H9 (cell line): ENCODE measurements around the gene PRELID1. TPM values are rescaled to one million over a fixed set of nuclear protein-coding genes. Genes with fewer than 3 reads are reported as not detected.

Experiments used
- DNase-seq: peaks from one replicate; pipeline ENCODE4 v3.0.0-alpha.2; 2017
- H2AFZ ChIP-seq: one replicate; pipeline ENCODE4 v1.6.1; 2013; ENCODE audit warnings: mild to moderate bottlenecking, low read length, control low read depth, moderate library complexity
- H2AK5ac ChIP-seq: 2 replicates; pipeline ENCODE4 v1.6.1; 2013; ENCODE audit warnings: low read length, control low read depth, mixed read lengths; ENCODE audit not compliant: insufficient read length
- H2BK120ac ChIP-seq: one replicate; pipeline ENCODE4 v1.6.1; 2013; ENCODE audit warnings: low read depth, mild to moderate bottlenecking, low read length, control low read depth, inconsistent platforms; ENCODE audit not compliant: poor library complexity, severe bottlenecking
- H2BK12ac ChIP-seq: 2 replicates; pipeline ENCODE4 v1.6.1; 2013; ENCODE audit warnings: low read length, control low read depth, mixed read lengths, low read depth; ENCODE audit not compliant: insufficient read length
- H2BK15ac ChIP-seq: 2 replicates; pipeline ENCODE4 v1.6.1; 2013; ENCODE audit warnings: low read depth, low read length, control low read depth
- H2BK20ac ChIP-seq: one replicate; pipeline ENCODE4 v1.6.1; 2013; ENCODE audit warnings: low read depth, mild to moderate bottlenecking, low read length, control low read depth, inconsistent platforms; ENCODE audit not compliant: poor library complexity, severe bottlenecking
- H2BK5ac ChIP-seq: 2 replicates; pipeline ENCODE4 v1.6.1; 2013; ENCODE audit warnings: low read length, control low read depth, mixed read lengths; ENCODE audit not compliant: insufficient read length
- H3K14ac ChIP-seq: 2 replicates; pipeline ENCODE4 v1.6.1; 2013; ENCODE audit warnings: low read length, control low read depth; ENCODE audit not compliant: insufficient read depth
- H3K18ac ChIP-seq: 2 replicates; pipeline ENCODE4 v1.6.1; 2013; ENCODE audit warnings: low read depth, mild to moderate bottlenecking, mixed read lengths, low read length, control low read depth; ENCODE audit not compliant: insufficient read length
- H3K23ac ChIP-seq: 2 replicates; pipeline ENCODE4 v1.6.1; 2013; ENCODE audit warnings: low read length, control low read depth, mixed read lengths, low read depth; ENCODE audit not compliant: insufficient read length
- H3K23me2 ChIP-seq: 2 replicates; pipeline ENCODE4 v1.6.1; 2013; ENCODE audit warnings: low read depth, mild to moderate bottlenecking, mixed read lengths, low read length, control low read depth; ENCODE audit not compliant: insufficient read length, poor library complexity, severe bottlenecking
- H3K27ac ChIP-seq: 2 replicates; pipeline ENCODE4 v1.5.1; 2013; ENCODE audit warnings: low read length, control low read depth, mixed read lengths, low read depth; ENCODE audit not compliant: insufficient read length
- H3K27me3 ChIP-seq: 2 replicates; pipeline ENCODE4 v1.6.1; 2013; ENCODE audit warnings: low read length, control low read depth, inconsistent platforms; ENCODE audit not compliant: insufficient read depth
- H3K4ac ChIP-seq: 2 replicates; pipeline ENCODE4 v1.6.1; 2013; ENCODE audit warnings: low read depth, mild to moderate bottlenecking, control low read depth, inconsistent platforms, low read length, moderate library complexity
- H3K4me1 ChIP-seq: 2 replicates; pipeline ENCODE4 v1.6.1; 2013; ENCODE audit warnings: low read length, control low read depth, inconsistent platforms; ENCODE audit not compliant: insufficient read depth
- H3K4me2 ChIP-seq: 2 replicates; pipeline ENCODE4 v1.6.1; 2013; ENCODE audit warnings: low read length, control low read depth, mixed read lengths; ENCODE audit not compliant: insufficient read length, insufficient read depth
- H3K56ac ChIP-seq: 2 replicates; pipeline ENCODE4 v1.6.1; 2013; ENCODE audit warnings: low read depth, mild to moderate bottlenecking, mixed read lengths, low read length, control low read depth; ENCODE audit not compliant: insufficient read length
- H3K79me1 ChIP-seq: 2 replicates; pipeline ENCODE4 v1.6.1; 2013; ENCODE audit warnings: low read depth, mild to moderate bottlenecking, moderate library complexity, low read length, control low read depth, inconsistent platforms; ENCODE audit not compliant: insufficient read depth, poor library complexity, severe bottlenecking
- H3K79me2 ChIP-seq: 2 replicates; pipeline ENCODE4 v1.6.1; 2013; ENCODE audit warnings: low read length, control low read depth, inconsistent platforms; ENCODE audit not compliant: insufficient read depth
- H3K9ac ChIP-seq: 2 replicates; pipeline ENCODE4 v1.6.1; 2013; ENCODE audit warnings: low read length, control low read depth, mixed read lengths; ENCODE audit not compliant: insufficient read length; ENCODE audit errors: extremely low read depth
- H3K9me3 ChIP-seq: one replicate; pipeline ENCODE4 v1.6.1; 2013; ENCODE audit warnings: low read depth, low read length, inconsistent platforms; ENCODE audit not compliant: control insufficient read depth
- H3T11ph ChIP-seq: one replicate; pipeline ENCODE4 v1.6.1; 2013; ENCODE audit warnings: mild to moderate bottlenecking, low read length, control low read depth, inconsistent platforms
- H4K20me1 ChIP-seq: one replicate; pipeline ENCODE4 v1.6.1; 2013; ENCODE audit not compliant: control insufficient read depth, insufficient read length, insufficient read depth
- H4K5ac ChIP-seq: 2 replicates; pipeline ENCODE4 v1.6.1; 2013; ENCODE audit warnings: low read depth, mild to moderate bottlenecking, mixed read lengths, low read length, control low read depth; ENCODE audit not compliant: insufficient read length
- H4K8ac ChIP-seq: replicated peaks from 2 replicates; pipeline ENCODE4 v1.6.1; 2013; ENCODE audit warnings: low read length, control low read depth, mixed read lengths, low read depth; ENCODE audit not compliant: insufficient read length
- H4K91ac ChIP-seq: 2 replicates; pipeline ENCODE4 v1.6.1; 2013; ENCODE audit warnings: low read depth, mild to moderate bottlenecking, moderate library complexity, mixed read lengths, low read length, control low read depth; ENCODE audit not compliant: insufficient read length
- H3K27ac Mint-ChIP-seq, 3 experiments: 2 replicates in 2 of 3; 3 replicates in 1 of 3; pipeline ENCODE4 v1.8.0; 2020 to 2021; ENCODE audit warnings: mixed read lengths in 3 of 3, mild to moderate bottlenecking in 1 of 3, moderate library complexity in 1 of 3
- H3K27me3 Mint-ChIP-seq: 2 replicates; pipeline ENCODE4 v1.8.0; 2021; ENCODE audit warnings: low read depth, mild to moderate bottlenecking, moderate library complexity, mixed read lengths
- H3K36me3 Mint-ChIP-seq, 3 experiments: 2 replicates in 2 of 3; 3 replicates in 1 of 3; pipeline ENCODE4 v1.8.0; 2020 to 2021; ENCODE audit warnings: low read depth in 3 of 3, mixed read lengths in 3 of 3; ENCODE audit not compliant: insufficient read depth in 1 of 3
- H3K4me1 Mint-ChIP-seq, 2 experiments: 2 replicates each; pipeline ENCODE4 v1.8.0; 2020; ENCODE audit warnings: mixed read lengths in 2 of 2
- H3K4me3 Mint-ChIP-seq, 2 experiments: 2 replicates in 1 of 2; 3 replicates in 1 of 2; pipeline ENCODE4 v1.8.0; 2020 to 2021; ENCODE audit warnings: mild to moderate bottlenecking in 2 of 2, mixed read lengths in 2 of 2, moderate library complexity in 1 of 2
- H3K9me3 Mint-ChIP-seq, 2 experiments: 2 replicates in 1 of 2; 3 replicates in 1 of 2; pipeline ENCODE4 v1.8.0; 2020; ENCODE audit warnings: mild to moderate bottlenecking in 2 of 2, mixed read lengths in 2 of 2, moderate library complexity in 1 of 2
- CTCF ChIP-seq: fragments of 200-600 bp; sonication (generic); conservative IDR thresholded peaks from 3 replicates; pipeline ENCODE4 v1.8.0; 2021; ENCODE audit warnings: antibody characterized with exemption, mild to moderate bottlenecking
- WGBS: extraction: QIAGEN DNeasy Blood & Tissue Kit; methylation state at CpG from one replicate; pipeline ENCODE4 v1.1.7; 2013; ENCODE audit warnings: missing lambda C conversion rate, low lambda C conversion rate, mixed read lengths; ENCODE audit not compliant: insufficient read length; ENCODE audit errors: extremely low coverage; 5-methylcytosine and 5-hydroxymethylcytosine counted together
- total RNA-seq: library from RNA; stranded (reverse); gene quantifications from 2 replicates; pipeline ENCODE4 v1.2.1, GENCODE V29; 2021

PRELID1 gene
- total RNA-seq, 1 experiment from 2014 or later = 213 TPM

GRCh38 chr5:177290816-177291596 is 12.6 kb upstream of the PRELID1 start:
- H3K9me3 ChIP-seq = no peaks in the 10 kb centered on the region
- no peak overlapping the region for H3T11ph ChIP-seq
- H4K5ac ChIP-seq = no peak overlapping the region
- no peak overlapping the region for H2BK20ac ChIP-seq
- no peak overlapping the region for H2BK12ac ChIP-seq
- no peak overlapping the region for H2BK15ac ChIP-seq
- H3K27me3 ChIP-seq = no peaks in the 10 kb centered on the region
- H2AFZ ChIP-seq = no peak overlapping the region
- no peak overlapping the region for H3K18ac ChIP-seq
- TF ChIP-seq CTCF = no peak
- no peak overlapping the region for H2BK5ac ChIP-seq
- no peaks in the 10 kb centered on the region; the same call in 1 of the 2 replicates for H3K79me2 ChIP-seq
- H2AK5ac ChIP-seq = no peak overlapping the region
- Mint-ChIP-seq H3K27me3 (no peaks in the 10 kb centered on the region), H3K4me1 (0 out of 4 replicates have a peak, but pooled peaks cover 0 to under 1% of the 10 kb centered on the region in 2 experiments), H3K4me3 (no peak overlapping the region), H3K9me3 (no peaks in the 10 kb centered on the region), H3K36me3 (peaks cover 50 to 94% (median 82%) of the 10 kb centered on the region in 3 experiments; a peak in 6 of 7 replicates), H3K27ac (0 out of 7 replicates have a peak overlapping the region, but pooled peaks of 1 of the 3 experiments have one; percentile 44)
- no peak overlapping the region for H3K14ac ChIP-seq
- H3K23ac ChIP-seq = no peak overlapping the region
- no peak overlapping the region for H3K9ac ChIP-seq
- H4K20me1 ChIP-seq = no peaks in the 10 kb centered on the region
- H4K8ac ChIP-seq = no peak overlapping the region
- H3K27ac ChIP-seq = no peak overlapping the region
- H3K23me2 ChIP-seq = no peaks in the 10 kb centered on the region
- no CpG with 5 or more reads among the region's 12 CpGs for WGBS
- H3K4ac ChIP-seq = no peak overlapping the region
- H3K4me2 ChIP-seq = no peak overlapping the region
- H4K91ac ChIP-seq = no peak overlapping the region
- peaks cover 4% of the 10 kb centered on the region for H3K79me1 ChIP-seq
- no peak overlapping the region for H2BK120ac ChIP-seq
- H3K56ac ChIP-seq = no peak overlapping the region
- no peak for DNase-seq
- no peaks in the 10 kb centered on the region for H3K4me1 ChIP-seq
